Esophagus muscularis mucosa (tissue), 4 donors: ENCODE results near the gene ATP11A. TPM values are rescaled to one million over a fixed set of nuclear protein-coding genes. Genes with fewer than 3 reads are reported as not detected.

Experiments used
- DNase-seq: peaks from one replicate; pipeline ENCODE4 v3.0.0-alpha.2; 2017; ENCODE audit errors: extremely low spot score
- H3K27ac ChIP-seq, 4 donors: fragments of 200-600 bp; sonication (generic); replicated peaks in 1 of 4; 1 replicate in 3 of 4; 2 replicates in 1 of 4; pipeline ENCODE4 v1.5.1; 2016 to 2019; ENCODE audit warnings: mild to moderate bottlenecking in 1 of 4
- H3K27me3 ChIP-seq, 4 donors: fragments of 200-600 bp; sonication (generic); one replicate each; pipeline versions ENCODE4 v1.5.1 to v1.6.0; 2016 to 2019
- H3K36me3 ChIP-seq, 4 donors: fragments of 200-600 bp; sonication (generic); one replicate each; pipeline ENCODE4 v1.5.1; 2016 to 2019
- H3K4me1 ChIP-seq, 4 donors: fragments of 200-600 bp; sonication (generic); one replicate each; pipeline ENCODE4 v1.5.1; 2016 to 2019
- H3K4me3 ChIP-seq, 4 donors: fragments of 200-600 bp; sonication (generic); 1 replicate in 2 of 4; 2 replicates in 2 of 4; pipeline ENCODE4 v1.5.1; 2016 to 2019; ENCODE audit warnings: mild to moderate bottlenecking in 4 of 4, moderate library complexity in 1 of 4
- H3K9me3 ChIP-seq, 4 donors: fragments of 200-600 bp; sonication (generic); 1 replicate in 3 of 4; 2 replicates in 1 of 4; pipeline ENCODE4 v1.5.1; 2016 to 2019
- CTCF ChIP-seq, 3 experiments: fragments of 200-600 bp in 2 of 3; fragments of 450-650 bp in 1 of 3; sonication (generic) in 2 of 3; IDR thresholded peaks; one replicate each; pipeline ENCODE4 v1.5.1; 2017 to 2019; ENCODE audit warnings: antibody characterized with exemption in 3 of 3, mild to moderate bottlenecking in 2 of 3, moderate library complexity in 1 of 3
- EP300 ChIP-seq: sonication (generic); formaldehyde crosslinking; IDR thresholded peaks from one replicate; pipeline ENCODE4 v1.6.1; 2017; ENCODE audit warnings: antibody characterized with exemption
- POLR2A ChIP-seq: fragments of 450-650 bp; IDR thresholded peaks from one replicate; pipeline ENCODE4 v1.6.1; 2017; ENCODE audit warnings: antibody characterized with exemption, moderate library complexity, mild to moderate bottlenecking, low read depth
- POLR2AphosphoS5 ChIP-seq, 2 donors: sonication (generic); formaldehyde crosslinking; IDR thresholded peaks; one replicate each; pipeline ENCODE4 v1.6.1; 2017; ENCODE audit warnings: antibody characterized with exemption in 2 of 2
- WGBS: methylation state at CpG from one replicate; pipeline ENCODE4 v1.1.5; 2018; 5-methylcytosine and 5-hydroxymethylcytosine counted together
- intact Hi-C: fragments of 100-400 bp; cut with DNase I; formaldehyde crosslinking; loops from one replicate; pipeline ENCODE4 v1.15.1; 2023
- total RNA-seq, 4 donors: library from RNA; depleted of rRNA; stranded (reverse); fragments of >200 nt; gene quantifications; one replicate each; pipeline versions ENCODE4 v1.1.0 to v1.2.1, GENCODE V29; 2016

The ATP11A gene
- total RNA-seq, 4 donors from 2014 or later = 11.2 to 27.8 (median 14.3) TPM

GRCh38 chr13:112715715-112716460 lies 26.1 kb downstream of the ATP11A start:
- Histone ChIP-seq H3K9me3 (no peaks in the 10 kb centered on the region), H3K36me3 (no peaks in the 10 kb centered on the region), H3K4me3 (no peak overlapping the region), H3K4me1 (peaks cover 23 to 29% (median 27%) of the 10 kb centered on the region in 4 donors), H3K27ac (no peak overlapping the region), H3K27me3 (no peaks in the 10 kb centered on the region)
- intact Hi-C loops = no loop called here
- no peak for DNase-seq
- WGBS = 90% methylated on average over 10 of the region's 13 CpGs
- TF ChIP-seq POLR2AphosphoS5 (IDR thresholded peaks at IDR 0.05) = no peak
- no peak for TF ChIP-seq EP300
- TF ChIP-seq POLR2A = no peak
- no peak for TF ChIP-seq CTCF (IDR thresholded peaks at IDR 0.05)

GRCh38 chr13:112716461-112716820 lies 26.6 kb downstream of the ATP11A start:
- 99% methylated on average over 12 of the region's 13 CpGs for WGBS
- intact Hi-C loops = no loop called here
- no peak overlapping the region for H3K4me3 ChIP-seq
- TF ChIP-seq POLR2AphosphoS5 (IDR thresholded peaks at IDR 0.05) = no peak
- no peak for TF ChIP-seq POLR2A
- TF ChIP-seq EP300 = no peak
- TF ChIP-seq CTCF (IDR thresholded peaks at IDR 0.05) = no peak
- DNase-seq = no peak
- no peaks in the 10 kb centered on the region for H3K9me3 ChIP-seq
- H3K27ac ChIP-seq = no peak overlapping the region
- no peaks in the 10 kb centered on the region for H3K27me3 ChIP-seq
- H3K4me1 ChIP-seq = peaks cover 18 to 28% (median 22%) of the 10 kb centered on the region in 4 donors
- no peaks in the 10 kb centered on the region for H3K36me3 ChIP-seq

- H3K27ac ChIP-seq = no peak overlapping the region
- intact Hi-C loops = no loop called here
- TF ChIP-seq POLR2A = no peak
- TF ChIP-seq EP300 = no peak
- TF ChIP-seq CTCF (IDR thresholded peaks at IDR 0.05) = no peak
- no peak for TF ChIP-seq POLR2AphosphoS5 (IDR thresholded peaks at IDR 0.05)
- peaks cover 12 to 23% (median 19%) of the 10 kb centered on the region in 4 donors for H3K4me1 ChIP-seq
- no peaks in the 10 kb centered on the region for H3K36me3 ChIP-seq
- no peaks in the 10 kb centered on the region for H3K27me3 ChIP-seq
- H3K9me3 ChIP-seq = no peaks in the 10 kb centered on the region
- WGBS = 91% methylated on average over 14 of the region's 14 CpGs
- no peak for DNase-seq
- no peak overlapping the region for H3K4me3 ChIP-seq
These were observed 27.1 kb downstream of the ATP11A start for GRCh38 chr13:112716841-112717520.

GRCh38 chr13:112718318-112718717 lies 28.5 kb downstream of the ATP11A start:
- H3K27ac ChIP-seq = no peak overlapping the region
- 95% methylated on average over 9 of the region's 9 CpGs for WGBS
- H3K4me1 ChIP-seq = peaks cover 8 to 18% (median 15%) of the 10 kb centered on the region in 4 donors
- intact Hi-C loops = no loop called here
- H3K4me3 ChIP-seq = no peak overlapping the region
- H3K27me3 ChIP-seq = no peaks in the 10 kb centered on the region
- TF ChIP-seq POLR2A (no peak), EP300 (no peak), POLR2AphosphoS5 (IDR thresholded peaks at IDR 0.05) (no peak), CTCF (IDR thresholded peaks at IDR 0.05) (no peak)
- H3K36me3 ChIP-seq = no peaks in the 10 kb centered on the region
- no peaks in the 10 kb centered on the region for H3K9me3 ChIP-seq
- no peak for DNase-seq
